Fibroblast of villous mesenchyme (primary cell): ENCODE results near the gene STEAP2. TPM values are rescaled to one million over a fixed set of nuclear protein-coding genes. Genes with fewer than 3 reads are reported as not detected.

ENCODE experiments used
- DNase-seq: peaks from one replicate; pipeline ENCODE4 v3.0.0-alpha.2; 2010; ENCODE audit warnings: low read depth
- H3K4me3 ChIP-seq: 2 replicates; pipeline ENCODE4 v1.5.1; 2011; ENCODE audit warnings: low read depth, mild to moderate bottlenecking, low read length
- total RNA-seq: library from RNA; depleted of rRNA; stranded (reverse); fragments of >200 nt; gene quantifications from 2 replicates; pipeline ENCODE4 v1.2.3, GENCODE V29; 2012
- TF ChIP-seq, protein P1 (sequence below): IDR thresholded peaks from 2 replicates; pipeline ENCODE4 v1.5.1; 2012; ENCODE audit warnings: low read depth, mild to moderate bottlenecking, low read length; ENCODE audit not compliant: insufficient read depth

STEAP2 gene
- 4.5 and 8.6 TPM in 2 replicates for total RNA-seq

DNA sequence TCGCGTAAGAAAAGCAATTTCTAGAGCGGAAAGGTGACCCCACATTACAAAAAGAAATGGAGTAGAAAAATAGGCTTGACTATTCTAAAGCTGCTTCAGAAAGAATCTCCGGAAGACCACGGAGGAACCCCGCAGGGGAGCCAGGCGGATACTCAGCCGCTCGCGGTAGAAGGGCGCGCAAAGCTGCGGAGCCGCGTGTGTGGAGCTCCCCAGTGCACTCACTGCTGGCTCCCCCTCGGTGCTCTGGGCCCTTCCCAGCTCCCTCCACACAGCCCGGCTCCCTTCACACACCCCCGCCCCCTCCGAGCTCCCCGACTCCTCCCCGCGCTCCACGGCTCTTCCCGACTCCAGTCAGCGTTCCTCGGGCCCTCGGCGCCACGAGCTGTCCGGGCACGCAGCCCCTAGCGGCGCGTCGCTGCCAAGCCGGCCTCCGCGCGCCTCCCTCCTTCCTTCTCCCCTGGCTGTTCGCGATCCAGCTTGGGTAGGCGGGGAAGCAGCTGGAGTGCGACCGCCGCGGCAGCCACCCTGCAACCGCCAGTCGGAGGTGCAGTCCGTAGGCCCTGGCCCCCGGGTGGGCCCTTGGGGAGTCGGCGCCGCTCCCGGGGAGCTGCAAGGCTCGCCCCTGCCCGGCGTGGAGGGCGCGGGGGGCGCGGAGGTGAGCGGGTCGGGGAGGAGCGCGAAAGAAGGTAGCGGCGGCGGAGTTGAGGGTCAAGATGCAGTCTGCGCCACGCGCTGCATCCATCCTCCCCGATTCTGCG lies at the start of gene STEAP2:
TSS of gene STEAP2 (plus strand) at position 350 of the 758 bp plus-strand sequence. CDS start 13,343 bp downstream, outside the sequence.
- peak within 1 kb of the TSS; percentile 55 for H3K4me3 ChIP-seq
- peak; percentile 84 for DNase-seq
- TF ChIP-seq, protein P1, sequence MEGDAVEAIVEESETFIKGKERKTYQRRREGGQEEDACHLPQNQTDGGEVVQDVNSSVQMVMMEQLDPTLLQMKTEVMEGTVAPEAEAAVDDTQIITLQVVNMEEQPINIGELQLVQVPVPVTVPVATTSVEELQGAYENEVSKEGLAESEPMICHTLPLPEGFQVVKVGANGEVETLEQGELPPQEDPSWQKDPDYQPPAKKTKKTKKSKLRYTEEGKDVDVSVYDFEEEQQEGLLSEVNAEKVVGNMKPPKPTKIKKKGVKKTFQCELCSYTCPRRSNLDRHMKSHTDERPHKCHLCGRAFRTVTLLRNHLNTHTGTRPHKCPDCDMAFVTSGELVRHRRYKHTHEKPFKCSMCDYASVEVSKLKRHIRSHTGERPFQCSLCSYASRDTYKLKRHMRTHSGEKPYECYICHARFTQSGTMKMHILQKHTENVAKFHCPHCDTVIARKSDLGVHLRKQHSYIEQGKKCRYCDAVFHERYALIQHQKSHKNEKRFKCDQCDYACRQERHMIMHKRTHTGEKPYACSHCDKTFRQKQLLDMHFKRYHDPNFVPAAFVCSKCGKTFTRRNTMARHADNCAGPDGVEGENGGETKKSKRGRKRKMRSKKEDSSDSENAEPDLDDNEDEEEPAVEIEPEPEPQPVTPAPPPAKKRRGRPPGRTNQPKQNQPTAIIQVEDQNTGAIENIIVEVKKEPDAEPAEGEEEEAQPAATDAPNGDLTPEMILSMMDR, result peak; percentile 62

DNA sequence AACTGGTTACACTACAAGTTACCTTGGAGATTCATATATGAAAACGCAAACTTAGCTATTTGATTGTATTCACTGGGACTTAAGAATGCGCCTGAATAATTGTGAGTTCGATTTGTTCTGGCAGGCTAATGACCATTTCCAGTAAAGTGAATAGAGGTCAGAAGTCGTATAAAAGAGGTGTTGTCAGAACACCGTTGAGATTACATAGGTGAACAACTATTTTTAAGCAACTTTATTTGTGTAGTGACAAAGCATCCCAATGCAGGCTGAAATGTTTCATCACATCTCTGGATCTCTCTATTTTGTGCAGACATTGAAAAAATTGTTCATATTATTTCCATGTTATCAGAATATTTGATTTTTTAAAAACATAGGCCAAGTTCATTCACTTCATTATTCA lies 48.0 kb upstream of the STEAP2 start:
- TF ChIP-seq, protein P1, result no peak
- no peak for DNase-seq
- H3K4me3 ChIP-seq, result no peak overlapping the region

DNA sequence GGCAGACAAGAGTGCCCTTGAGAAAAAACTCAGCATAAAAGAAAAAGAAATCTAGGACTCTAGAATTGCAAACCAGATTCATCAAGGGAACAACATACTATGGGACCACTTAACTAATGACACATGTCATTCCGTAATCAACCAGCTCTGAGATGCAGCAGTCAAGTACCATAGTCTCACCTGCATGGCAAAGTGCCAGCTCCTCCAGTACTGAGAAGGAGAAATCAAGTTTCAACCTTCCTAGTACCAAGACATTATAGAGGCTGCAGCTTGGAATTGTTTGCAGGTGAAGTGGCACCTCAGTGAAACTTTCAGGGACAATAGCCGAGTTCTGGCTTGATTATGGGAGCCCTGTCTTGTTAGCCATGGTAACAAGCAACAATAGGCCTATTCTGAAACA lies 45.8 kb upstream of the STEAP2 start:
- no peak overlapping the region for H3K4me3 ChIP-seq
- DNase-seq, result no peak
- TF ChIP-seq, protein P1, result no peak

DNA sequence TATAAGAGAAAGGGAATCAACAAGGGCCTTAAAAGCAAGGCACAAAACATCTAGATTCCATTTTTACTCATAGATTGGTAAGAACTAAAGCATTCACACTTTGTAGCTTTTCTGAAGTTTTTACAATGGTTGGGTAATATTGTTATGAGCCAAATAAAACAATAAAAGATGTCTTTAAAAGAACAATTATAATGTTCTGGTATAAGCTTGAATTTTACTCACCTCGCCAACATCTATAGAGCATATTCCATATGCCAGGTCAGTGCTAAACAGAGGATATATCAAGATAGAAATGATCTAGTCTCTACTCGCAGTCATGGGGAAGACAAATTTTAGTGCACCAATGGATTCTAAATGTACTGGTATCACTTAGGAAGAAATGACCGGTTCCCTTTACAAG lies 45.4 kb upstream of the STEAP2 start:
- TF ChIP-seq, protein P1, result no peak
- no peak for DNase-seq
- no peak overlapping the region for H3K4me3 ChIP-seq

DNA sequence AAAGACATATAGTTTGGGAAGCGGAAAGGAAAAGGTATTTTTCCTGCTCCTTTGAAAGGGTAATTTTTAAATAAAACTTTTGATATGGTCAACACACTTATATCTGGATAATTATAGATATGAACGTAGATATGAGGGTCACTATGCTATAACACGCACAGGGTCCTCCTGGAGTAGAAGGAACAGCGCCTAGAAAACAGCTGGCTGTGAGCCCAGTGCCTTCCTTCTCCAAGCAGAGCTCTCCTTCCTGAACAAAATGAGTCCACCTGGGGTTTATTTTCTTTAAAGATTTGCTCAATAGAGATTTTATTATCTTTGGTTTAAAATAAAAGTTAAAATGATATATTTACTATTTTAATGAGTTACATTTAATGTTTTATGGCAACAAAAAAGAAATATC lies 44.2 kb upstream of the STEAP2 start:
- TF ChIP-seq, protein P1, result no peak
- H3K4me3 ChIP-seq, result no peak overlapping the region
- no peak for DNase-seq

DNA sequence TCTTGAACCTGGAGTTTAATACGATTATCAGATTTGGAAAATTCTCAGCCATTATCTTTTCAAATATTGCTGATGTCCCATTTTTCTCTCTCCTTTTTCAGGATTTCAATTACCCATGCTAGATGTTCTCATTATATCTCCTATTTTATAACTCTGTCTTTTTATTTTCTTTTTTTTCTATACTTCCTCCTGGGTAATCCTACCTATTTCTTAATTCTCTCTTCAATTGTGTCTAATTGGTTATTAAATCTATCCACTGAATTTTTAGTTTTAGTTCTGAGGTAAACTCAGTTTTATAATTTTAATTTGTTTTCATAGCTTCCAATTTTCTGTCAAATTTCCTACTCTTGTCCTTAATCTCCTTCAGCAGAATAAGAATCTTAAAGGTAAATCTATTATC lies 41.6 kb upstream of the STEAP2 start:
- DNase-seq, result no peak
- TF ChIP-seq, protein P1, result no peak
- H3K4me3 ChIP-seq, result no peak overlapping the region

DNA sequence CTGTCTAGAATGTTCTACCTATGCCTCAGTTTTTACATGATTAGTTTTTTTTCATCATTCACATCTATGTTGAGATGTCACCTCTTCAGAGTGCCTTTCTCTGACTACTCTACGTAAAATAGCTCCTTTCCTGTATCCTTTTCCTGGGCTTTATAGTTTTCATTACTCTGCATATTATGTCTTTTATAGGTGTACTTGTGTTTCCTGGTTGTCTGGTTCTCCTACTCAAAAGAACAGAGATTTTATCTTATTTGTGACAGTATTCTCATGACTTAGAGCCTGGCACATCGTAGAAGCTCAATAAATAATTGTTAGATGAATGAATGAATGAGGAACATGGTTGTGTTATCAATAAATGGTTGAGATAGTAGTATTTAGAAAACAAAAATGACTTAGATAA lies 39.4 kb upstream of the STEAP2 start:
- no peak overlapping the region for H3K4me3 ChIP-seq
- no peak for DNase-seq
- TF ChIP-seq, protein P1, result no peak
